Measurements from ENCODE around the gene BCKDK. TPM values are rescaled to one million over a fixed set of nuclear protein-coding genes. Genes with fewer than 3 reads are reported as not detected.
"Not testable (repeated sequence)": the region's sequence is repeated elsewhere in the genome, so short reads cannot be mapped to it uniquely, and the experiment has no call there.

Gene BCKDK
- total RNA-seq, 4 donors from 2014 or later: 37.9 to 53.4 (median 45.6) TPM

GRCh38 chr16:31136287-31136662 is 28.1 kb downstream of the BCKDK start:
- Histone ChIP-seq H3K9me3 (no peaks in the 10 kb centered on the region), H3K36me3 (peaks cover 0 to 22% (median 0%) of the 10 kb centered on the region in 3 donors), H3K27ac (no peak overlapping the region), H3K27me3 (peaks cover 0 to 19% of the 10 kb centered on the region in 2 donors), H3K4me1 (peaks cover 0 to 30% (median 2%) of the 10 kb centered on the region in 4 donors), H3K4me3 (no peak overlapping the region)
- no peak for TF ChIP-seq EP300 (IDR thresholded peaks at IDR 0.05)
- DNase-seq (ENCODE audit: low spot score in 2 of 2): no peak
- WGBS, 2 donors: 89 to 91% methylated on average over 6 of the region's 6 CpGs

- Histone ChIP-seq H3K27me3 (peaks cover 0 to 19% of the 10 kb centered on the region in 2 donors), H3K36me3 (peaks cover 0 to 15% (median 0%) of the 10 kb centered on the region in 3 donors), H3K4me1 (peaks cover 0 to 37% (median 7%) of the 10 kb centered on the region in 4 donors)
- 89 to 91% methylated on average over 20 of the region's 20 CpGs for WGBS, 2 donors
- not testable (repeated sequence) for H3K9me3 ChIP-seq; H3K27ac ChIP-seq; DNase-seq (ENCODE audit: low spot score in 2 of 2); H3K4me3 ChIP-seq
These were observed 28.8 kb downstream of the BCKDK start for GRCh38 chr16:31136822-31137499.

- Histone ChIP-seq H3K27ac (peak overlapping the region in 3 of 4 donors; percentile 52 to 71 (median 57)), H3K4me3 (peak overlapping the region in 1 of 4 donors; percentile 25), H3K4me1 (peaks cover 0 to 44% (median 12%) of the 10 kb centered on the region in 4 donors), H3K27me3 (peaks cover 0 to 19% of the 10 kb centered on the region in 2 donors), H3K36me3 (no peaks in the 10 kb centered on the region), H3K9me3 (no peaks in the 10 kb centered on the region)
- WGBS, 2 donors: 44 to 54% methylated on average over 21 to 27 of the region's 27 CpGs
- TF ChIP-seq POLR2A (IDR thresholded peaks at IDR 0.05) (no peak), CTCF (IDR thresholded peaks at IDR 0.05) (no peak), EP300 (IDR thresholded peaks at IDR 0.05) (peak in 1 of 2 donors; percentile 24)
- DNase-seq (ENCODE audit: low spot score in 2 of 2): no peak
These were observed 30.7 kb downstream of the BCKDK start for GRCh38 chr16:31138621-31139578.

GRCh38 chr16:31141071-31141469 is 32.9 kb downstream of the BCKDK start:
- H3K27me3 ChIP-seq; DNase-seq (ENCODE audit: low spot score in 2 of 2); H3K9me3 ChIP-seq; H3K36me3 ChIP-seq: not testable (repeated sequence)
- H3K4me1 ChIP-seq: peaks cover 0 to 33% (median 12%) of the 10 kb centered on the region in 4 donors
- peak overlapping the region; percentile 72 to 89 (median 84) for H3K27ac ChIP-seq
- WGBS, 2 donors: 90 to 95% methylated on average over 9 of the region's 9 CpGs
- H3K4me3 ChIP-seq: peak overlapping the region in 1 of 4 donors; percentile 64

DNA sequence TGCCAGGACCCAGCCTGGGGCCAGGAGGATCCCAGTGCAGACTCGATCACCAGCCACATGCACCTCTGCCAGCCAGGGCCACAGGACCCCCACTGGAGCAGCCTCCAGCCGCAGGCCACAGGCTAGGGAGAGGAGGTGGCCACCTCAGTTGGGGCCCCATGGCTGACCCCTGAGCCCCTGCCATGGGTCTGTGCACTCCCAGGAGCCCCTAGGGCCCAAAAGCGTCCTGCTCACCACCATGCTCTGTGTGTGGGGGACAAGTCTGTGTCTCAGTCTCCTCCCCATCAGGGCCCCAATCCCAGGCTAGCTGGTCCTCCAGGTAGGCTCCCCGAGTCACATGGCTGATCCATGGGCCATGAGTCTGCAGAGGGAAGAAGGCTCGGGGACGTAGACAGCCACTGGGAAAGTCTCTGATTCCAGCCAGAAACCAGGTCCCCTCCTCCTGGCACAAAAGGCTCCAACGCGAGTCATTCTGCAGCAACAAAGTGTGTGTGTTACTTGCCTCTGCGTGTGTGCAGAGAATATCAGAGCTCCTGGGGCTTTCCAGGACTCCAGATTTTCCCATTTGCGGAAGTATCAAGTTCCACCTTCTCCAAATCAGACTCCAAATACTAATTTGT is 33.4 kb downstream of the BCKDK start:
- H3K9me3 ChIP-seq: no peaks in the 10 kb centered on the region
- peak overlapping the region; percentile 13 to 64 (median 28) for H3K4me3 ChIP-seq
- peak overlapping the region; percentile 72 to 89 (median 84) for H3K27ac ChIP-seq
- TF ChIP-seq EP300 (IDR thresholded peaks at IDR 0.05) (no peak), POLR2A (IDR thresholded peaks at IDR 0.05) (no peak), CTCF (IDR thresholded peaks at IDR 0.05) (no peak)
- no peaks in the 10 kb centered on the region for H3K36me3 ChIP-seq
- 25 to 26% methylated on average over 10 of the region's 10 CpGs for WGBS, 2 donors
- H3K4me1 ChIP-seq: peaks cover 0 to 33% (median 12%) of the 10 kb centered on the region in 4 donors
- peaks cover 0 to 3% of the 10 kb centered on the region in 2 donors for H3K27me3 ChIP-seq
- DNase-seq (ENCODE audit: low spot score in 2 of 2): no peak

Data from tibial nerve (tissue), 4 donors.